A549 treated with ZK216348 at 1 μM for 4 hours (cell line): ENCODE measurements around the gene CSGALNACT2. TPM values are rescaled to one million over a fixed set of nuclear protein-coding genes. Genes with fewer than 3 reads are reported as not detected.

Source experiments
- total RNA-seq: library from RNA; stranded (reverse); fragments of 200-300 nt; extraction: Qiagen RNA extraction; gene quantifications from 5 replicates; pipeline ENCODE4 v1.2.3, GENCODE V29; 2022; ENCODE audit warnings: low read depth

The CSGALNACT2 gene, protein sequence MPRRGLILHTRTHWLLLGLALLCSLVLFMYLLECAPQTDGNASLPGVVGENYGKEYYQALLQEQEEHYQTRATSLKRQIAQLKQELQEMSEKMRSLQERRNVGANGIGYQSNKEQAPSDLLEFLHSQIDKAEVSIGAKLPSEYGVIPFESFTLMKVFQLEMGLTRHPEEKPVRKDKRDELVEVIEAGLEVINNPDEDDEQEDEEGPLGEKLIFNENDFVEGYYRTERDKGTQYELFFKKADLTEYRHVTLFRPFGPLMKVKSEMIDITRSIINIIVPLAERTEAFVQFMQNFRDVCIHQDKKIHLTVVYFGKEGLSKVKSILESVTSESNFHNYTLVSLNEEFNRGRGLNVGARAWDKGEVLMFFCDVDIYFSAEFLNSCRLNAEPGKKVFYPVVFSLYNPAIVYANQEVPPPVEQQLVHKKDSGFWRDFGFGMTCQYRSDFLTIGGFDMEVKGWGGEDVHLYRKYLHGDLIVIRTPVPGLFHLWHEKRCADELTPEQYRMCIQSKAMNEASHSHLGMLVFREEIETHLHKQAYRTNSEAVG
- 8.7 to 19.2 TPM (median 14.5 TPM) in 5 replicates for total RNA-seq

DNA sequence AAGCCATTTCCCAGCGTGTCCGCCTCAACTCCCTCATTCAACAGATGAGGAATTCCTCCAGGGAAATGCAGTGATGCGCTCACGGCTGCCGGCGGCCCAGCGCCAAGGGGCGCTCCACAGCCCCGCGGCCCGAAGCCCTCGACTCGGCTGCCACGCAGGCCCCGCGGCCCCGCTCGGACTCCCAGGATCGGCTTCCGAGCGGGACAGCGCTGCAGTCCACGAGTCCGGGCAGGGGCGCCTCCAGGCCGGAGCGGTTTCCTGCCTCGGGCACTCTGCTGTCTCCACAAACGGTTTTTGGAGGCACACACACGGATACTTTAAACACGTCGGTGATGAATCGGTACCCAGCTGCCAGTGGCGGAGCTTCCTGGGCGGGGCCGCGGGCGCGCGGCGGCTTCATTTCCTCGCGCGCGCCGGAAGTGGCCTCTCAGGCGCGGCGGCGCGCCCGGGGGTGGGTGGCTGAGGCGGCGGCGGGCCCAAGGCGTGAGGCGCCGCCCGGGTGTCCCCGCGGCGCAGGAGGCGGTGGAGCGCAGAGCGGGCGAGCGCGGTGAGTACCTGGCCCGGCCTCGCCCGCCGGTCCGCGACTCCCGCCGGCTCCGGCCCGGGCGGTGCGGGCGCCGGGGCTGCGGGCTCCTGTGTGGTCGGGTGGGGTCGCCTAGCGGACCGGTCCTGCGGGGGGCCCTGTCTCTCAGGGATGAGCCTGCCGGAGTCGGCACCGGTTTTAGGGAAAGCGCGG, at the start of gene CSGALNACT2:
Gene CSGALNACT2, plus strand, starts transcription at position 425 of the 736 bp plus-strand sequence. CDS start 16,705 bp downstream, outside the sequence.

Other genes starting within 250 kb of the CSGALNACT2 start
- 0.37 to 0.80 TPM (median 0.59 TPM) in 5 replicates for gene RET, start 61.4 kb upstream of the CSGALNACT2 start, total RNA-seq
- 2.8 to 8.0 TPM (median 4.6 TPM) in 5 replicates for gene RASGEF1A, start 128.6 kb downstream of the CSGALNACT2 start, total RNA-seq
- not detected in 5 replicates for gene FXYD4, start 233.2 kb downstream of the CSGALNACT2 start, total RNA-seq